ENCODE measurements around the gene ANKRD11.

The ANKRD11 gene

GRCh38 chr16:89281829-89282228 lies 208.5 kb downstream of the ANKRD11 start:
- no peak for FAIRE-seq
- DNase-seq (ENCODE audit: insufficient read length, low spot score), result no peak
- TF ChIP-seq CTCF (IDR thresholded peaks at IDR 0.05; ENCODE audit: insufficient read depth, missing control alignments), result no peak

- no peak for FAIRE-seq
- no peak for TF ChIP-seq CTCF (IDR thresholded peaks at IDR 0.05; ENCODE audit: insufficient read depth, missing control alignments)
- DNase-seq (ENCODE audit: insufficient read length, low spot score), result no peak
Observed at GRCh38 chr16:89281189-89281577, 209.2 kb downstream of the ANKRD11 start.

- DNase-seq (ENCODE audit: insufficient read length, low spot score) (no peak), FAIRE-seq (no peak)
- no peak for TF ChIP-seq CTCF (IDR thresholded peaks at IDR 0.05; ENCODE audit: insufficient read depth, missing control alignments)
Observed at GRCh38 chr16:89280546-89281188, 209.7 kb downstream of the ANKRD11 start.

GRCh38 chr16:89279666-89280481 lies 210.5 kb downstream of the ANKRD11 start:
- no peak for FAIRE-seq
- TF ChIP-seq CTCF (IDR thresholded peaks at IDR 0.05; ENCODE audit: insufficient read depth, missing control alignments), result no peak
- no peak for DNase-seq (ENCODE audit: insufficient read length, low spot score)

GRCh38 chr16:89278441-89279240 lies 211.7 kb downstream of the ANKRD11 start:
- TF ChIP-seq CTCF (IDR thresholded peaks at IDR 0.05; ENCODE audit: insufficient read depth, missing control alignments), result no peak

GRCh38 chr16:89277641-89278341 lies 212.6 kb downstream of the ANKRD11 start:
- no peak for FAIRE-seq
- DNase-seq (ENCODE audit: insufficient read length, low spot score), result no peak
- TF ChIP-seq CTCF (IDR thresholded peaks at IDR 0.05; ENCODE audit: insufficient read depth, missing control alignments), result no peak

More at GRCh38 chr16:89278441-89279240, 211.7 kb downstream of the ANKRD11 start:
- DNase-seq (ENCODE audit: insufficient read length, low spot score) (no peak), FAIRE-seq (no peak)

All from D721Med (cell line).